22Rv1 (cell line): ENCODE data around the gene FHL3.

ENCODE experiments used
- ZFX ChIP-seq: fragments of 450-650 bp; IDR thresholded peaks from 2 replicates; pipeline ENCODE4 v1.6.1; 2017; ENCODE audit warnings: antibody characterized with exemption, borderline replicate concordance
- TF ChIP-seq, protein P1 (sequence below): fragments of 450-650 bp; IDR thresholded peaks from 2 replicates; pipeline ENCODE4 v1.5.1; 2017; ENCODE audit warnings: mild to moderate bottlenecking

GRCh38 chr1:37951783-37952624 is 53.3 kb downstream of the FHL3 start:
- TF ChIP-seq, protein P1, sequence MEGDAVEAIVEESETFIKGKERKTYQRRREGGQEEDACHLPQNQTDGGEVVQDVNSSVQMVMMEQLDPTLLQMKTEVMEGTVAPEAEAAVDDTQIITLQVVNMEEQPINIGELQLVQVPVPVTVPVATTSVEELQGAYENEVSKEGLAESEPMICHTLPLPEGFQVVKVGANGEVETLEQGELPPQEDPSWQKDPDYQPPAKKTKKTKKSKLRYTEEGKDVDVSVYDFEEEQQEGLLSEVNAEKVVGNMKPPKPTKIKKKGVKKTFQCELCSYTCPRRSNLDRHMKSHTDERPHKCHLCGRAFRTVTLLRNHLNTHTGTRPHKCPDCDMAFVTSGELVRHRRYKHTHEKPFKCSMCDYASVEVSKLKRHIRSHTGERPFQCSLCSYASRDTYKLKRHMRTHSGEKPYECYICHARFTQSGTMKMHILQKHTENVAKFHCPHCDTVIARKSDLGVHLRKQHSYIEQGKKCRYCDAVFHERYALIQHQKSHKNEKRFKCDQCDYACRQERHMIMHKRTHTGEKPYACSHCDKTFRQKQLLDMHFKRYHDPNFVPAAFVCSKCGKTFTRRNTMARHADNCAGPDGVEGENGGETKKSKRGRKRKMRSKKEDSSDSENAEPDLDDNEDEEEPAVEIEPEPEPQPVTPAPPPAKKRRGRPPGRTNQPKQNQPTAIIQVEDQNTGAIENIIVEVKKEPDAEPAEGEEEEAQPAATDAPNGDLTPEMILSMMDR: no peak
- TF ChIP-seq ZFX: no peak
